T-helper 1 cell (primary cell): Measurements from ENCODE around the gene SEPTIN10.
"Not testable (repeated sequence)": the region's sequence is repeated elsewhere in the genome, so short reads cannot be mapped to it uniquely, and the experiment has no call there.

Experiments
- DNase-seq, 5 donors: peaks; one replicate each; pipeline ENCODE4 v3.0.0-alpha.2; 2012 to 2020

SEPTIN10 gene

DNA sequence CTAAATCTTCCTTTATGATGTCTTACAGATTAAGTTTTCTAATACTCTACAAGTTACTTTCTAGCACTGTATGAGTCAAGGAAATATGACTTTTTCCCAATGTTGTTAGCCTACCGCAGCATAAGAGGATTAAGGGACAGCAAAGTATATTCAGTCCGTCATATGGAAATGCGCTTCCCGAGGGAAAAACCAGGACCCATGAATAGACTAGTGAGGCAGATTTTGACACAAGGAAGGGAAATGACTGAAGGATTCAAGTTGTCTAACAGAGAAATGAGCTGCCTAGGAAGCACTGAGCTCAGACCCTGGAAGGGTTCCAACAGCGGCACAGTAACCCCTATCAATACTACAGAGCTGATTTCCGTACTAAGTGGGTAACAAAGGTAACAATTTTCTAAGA, 12.0 kb downstream of the SEPTIN10 start:
- no peak for DNase-seq

DNA sequence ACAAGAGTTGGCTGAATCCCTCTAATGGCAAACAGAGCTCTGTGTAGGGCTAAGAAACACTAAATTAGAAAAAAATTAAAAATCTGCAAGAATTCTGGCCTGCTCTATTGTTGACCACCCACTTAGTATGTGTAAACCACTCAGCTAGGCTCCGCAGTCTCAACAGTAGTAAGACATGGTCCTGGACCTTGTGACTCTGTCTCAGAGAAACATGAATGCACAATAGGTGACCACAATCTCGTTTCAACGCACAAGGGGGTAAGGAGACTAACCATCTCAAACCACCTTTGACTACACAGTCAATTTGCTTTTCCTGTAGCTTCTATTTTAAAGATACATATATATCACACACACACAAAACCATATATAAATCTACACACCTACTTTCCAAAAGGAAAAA, 16.5 kb downstream of the SEPTIN10 start:
- DNase-seq: no peak

DNA sequence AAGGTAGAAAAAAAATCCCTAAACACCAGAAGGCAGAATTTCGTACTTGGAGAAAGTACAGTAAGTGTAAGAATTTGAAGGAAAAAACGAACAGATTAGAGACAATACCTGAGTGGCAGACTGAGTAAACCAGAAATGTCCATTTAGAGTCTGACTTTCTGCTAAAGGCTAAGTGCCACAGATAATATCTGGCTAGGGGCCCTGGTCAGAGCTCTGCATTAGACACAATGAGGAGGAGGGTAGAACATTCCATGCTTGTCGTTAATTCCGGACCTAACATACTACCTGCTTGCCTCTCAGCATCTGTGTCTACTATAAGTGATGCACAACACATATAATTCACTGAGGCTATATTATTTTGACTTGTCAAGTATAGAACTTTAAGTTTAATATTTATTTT, 18.1 kb downstream of the SEPTIN10 start:
- no peak for DNase-seq

DNA sequence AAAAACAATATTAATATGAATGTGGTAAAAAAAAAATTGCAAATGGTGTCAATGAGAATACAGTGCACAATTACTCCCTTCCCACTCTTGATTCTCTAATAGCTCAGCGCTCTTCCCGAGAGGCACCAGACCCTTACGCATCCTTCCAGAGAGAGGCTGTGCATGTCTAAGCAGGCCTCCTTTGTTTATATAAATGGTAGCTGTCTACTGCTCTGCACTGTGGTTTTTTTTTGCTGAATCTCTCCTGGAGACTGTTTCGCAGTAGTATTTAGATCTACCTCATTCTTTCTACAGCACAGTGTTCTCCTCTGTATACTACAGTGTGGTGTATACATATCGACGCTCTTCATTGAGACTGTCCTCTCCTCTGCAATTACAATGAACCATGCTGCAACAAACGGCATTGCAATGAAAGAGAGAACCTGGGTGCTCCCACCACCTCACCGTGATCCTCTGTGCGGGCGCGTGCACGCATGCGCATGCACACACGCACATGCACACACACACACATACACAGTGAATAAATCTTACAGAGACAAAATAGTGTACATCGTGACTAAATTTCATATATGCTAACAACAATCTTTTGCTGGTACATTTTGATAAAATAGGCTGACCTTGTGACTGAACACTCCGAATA, 19.4 kb downstream of the SEPTIN10 start:
- no peak for DNase-seq

DNA sequence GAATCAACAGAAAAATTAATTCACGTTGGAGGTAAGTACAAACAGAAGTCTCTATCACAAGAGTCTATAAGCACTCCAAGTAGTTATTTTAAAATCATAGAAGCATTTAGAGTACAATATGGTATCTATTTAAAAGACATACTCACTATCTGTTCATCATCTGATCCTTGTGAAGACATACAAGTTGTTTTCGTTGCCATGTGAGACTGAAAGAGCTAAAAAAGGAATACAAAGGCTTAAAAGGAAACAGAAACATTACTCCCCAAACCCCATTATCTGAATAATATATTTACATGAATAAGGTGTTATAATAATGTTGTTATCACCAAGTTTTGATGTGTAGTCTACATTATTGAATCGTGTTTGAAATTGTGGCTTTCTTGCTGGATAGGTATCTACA, 20.9 kb downstream of the SEPTIN10 start:
- DNase-seq: no peak

DNA sequence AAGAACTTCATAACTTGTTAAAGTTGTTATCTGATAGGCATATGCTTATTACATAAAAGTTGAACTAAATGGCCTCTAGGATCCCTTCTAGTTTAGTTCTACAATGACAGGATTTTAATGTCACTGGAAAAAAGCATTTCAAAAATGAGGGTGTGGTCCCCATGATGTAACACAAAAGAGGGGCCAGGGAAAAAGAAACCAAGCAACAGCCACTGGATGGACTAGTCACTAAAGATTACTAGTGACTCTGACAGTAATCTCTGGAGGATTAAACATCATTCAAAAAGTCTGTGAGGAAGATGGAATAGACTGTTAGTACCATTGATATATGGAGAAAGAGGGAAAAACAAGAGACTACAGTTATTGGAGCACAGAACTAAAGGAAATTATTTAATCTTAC, 22.6 kb downstream of the SEPTIN10 start:
- no peak for DNase-seq

DNA sequence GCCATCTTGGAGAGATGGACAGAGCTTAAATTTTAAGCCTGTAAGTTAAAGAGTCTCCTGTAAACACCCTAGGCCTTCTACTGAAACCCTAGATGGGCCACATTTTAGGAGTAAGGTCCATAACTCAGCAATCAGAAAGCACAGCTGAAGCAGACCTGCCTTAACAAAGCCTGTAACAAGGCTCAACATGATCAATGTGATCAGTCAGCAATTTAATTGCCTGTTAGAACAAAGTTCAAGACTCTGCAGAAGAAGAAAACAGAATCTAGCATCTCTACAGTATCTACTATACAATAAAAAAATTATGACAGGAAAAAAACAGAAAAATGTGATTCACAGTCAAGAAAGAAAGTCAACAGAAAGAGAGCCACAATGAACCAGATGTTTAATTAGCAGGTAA, 27.1 kb downstream of the SEPTIN10 start:
- no peak for DNase-seq

DNA sequence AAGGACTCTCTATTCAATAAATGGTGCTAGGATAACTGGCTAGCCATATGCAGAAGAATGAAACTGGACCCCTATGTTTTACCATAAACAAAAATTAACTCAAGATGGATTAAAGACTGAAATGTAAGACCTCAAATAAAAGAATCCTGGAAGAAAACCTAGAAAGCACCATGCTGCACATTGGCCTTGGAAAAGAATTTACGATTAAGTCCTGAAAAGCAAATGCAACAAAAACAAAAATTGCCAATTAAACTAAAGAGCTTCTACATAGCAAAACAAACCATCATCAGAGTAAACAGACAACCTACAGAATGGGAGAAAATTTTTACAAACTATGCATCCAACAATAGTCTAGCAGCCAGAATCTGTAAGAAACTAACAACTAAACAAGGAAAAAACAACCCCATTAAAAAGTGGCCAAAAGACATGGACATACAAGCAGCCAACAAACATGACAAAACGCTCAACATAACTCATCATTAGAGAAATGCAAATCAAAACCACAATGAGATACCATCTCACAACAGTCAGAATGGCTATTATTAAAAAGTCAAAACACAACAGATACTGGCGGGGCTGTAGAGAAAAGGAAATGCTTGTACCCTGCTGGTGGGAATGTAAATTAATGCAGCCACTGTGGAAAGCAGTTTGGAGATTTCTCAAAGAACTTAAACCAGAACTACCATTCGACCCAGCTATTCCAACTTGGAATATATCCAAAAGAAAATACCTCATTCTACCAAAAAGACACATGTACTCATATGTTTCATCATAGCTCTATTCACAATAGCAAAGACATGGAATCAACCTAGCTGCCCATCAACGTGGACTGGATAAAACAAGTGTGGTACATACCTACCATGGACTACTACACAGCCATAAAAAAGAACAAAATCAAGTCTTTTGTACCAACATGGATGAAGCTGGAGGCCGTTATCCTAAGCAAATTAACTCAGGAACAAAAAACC, 30.6 kb downstream of the SEPTIN10 start:
- DNase-seq: no peak

DNA sequence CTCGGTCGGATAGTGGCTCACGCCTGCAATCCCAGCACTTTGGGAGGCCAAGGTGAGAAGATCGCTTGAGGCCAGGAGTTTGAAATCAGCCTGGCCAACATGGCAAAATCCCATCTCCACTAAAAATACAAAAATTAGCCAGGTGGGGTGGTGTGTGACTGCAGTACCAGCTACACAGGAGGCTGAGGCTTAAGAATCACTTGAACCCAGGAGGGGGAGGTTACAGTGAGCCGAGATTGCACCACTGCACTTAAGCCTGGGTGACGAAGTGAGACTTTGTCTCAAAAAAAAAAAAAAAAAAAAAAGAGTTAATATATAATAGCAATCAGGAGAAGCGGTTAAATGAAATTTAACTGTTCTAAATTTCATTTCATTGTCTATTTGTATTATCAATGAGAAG, 36.1 kb downstream of the SEPTIN10 start:
- DNase-seq: not testable (repeated sequence)

DNA sequence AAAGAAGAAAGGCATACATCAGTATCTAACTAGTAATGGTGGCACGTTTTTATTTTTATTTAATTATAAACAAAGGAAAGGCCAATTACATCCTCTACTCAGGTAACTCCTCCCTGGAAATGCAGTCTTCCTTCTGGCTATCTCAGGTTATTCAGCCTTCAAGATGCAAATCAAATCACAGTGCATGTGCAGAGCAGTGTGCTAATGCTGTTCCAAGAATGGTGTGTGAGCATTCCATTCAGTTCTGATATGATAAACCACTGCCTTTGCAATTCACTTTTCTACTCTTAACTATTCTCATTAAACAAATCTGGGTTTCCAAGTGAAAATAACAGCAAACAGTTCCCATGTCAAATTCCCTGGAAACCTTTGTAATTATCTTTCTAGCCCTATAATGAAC, 38.4 kb downstream of the SEPTIN10 start:
- no peak for DNase-seq

DNA sequence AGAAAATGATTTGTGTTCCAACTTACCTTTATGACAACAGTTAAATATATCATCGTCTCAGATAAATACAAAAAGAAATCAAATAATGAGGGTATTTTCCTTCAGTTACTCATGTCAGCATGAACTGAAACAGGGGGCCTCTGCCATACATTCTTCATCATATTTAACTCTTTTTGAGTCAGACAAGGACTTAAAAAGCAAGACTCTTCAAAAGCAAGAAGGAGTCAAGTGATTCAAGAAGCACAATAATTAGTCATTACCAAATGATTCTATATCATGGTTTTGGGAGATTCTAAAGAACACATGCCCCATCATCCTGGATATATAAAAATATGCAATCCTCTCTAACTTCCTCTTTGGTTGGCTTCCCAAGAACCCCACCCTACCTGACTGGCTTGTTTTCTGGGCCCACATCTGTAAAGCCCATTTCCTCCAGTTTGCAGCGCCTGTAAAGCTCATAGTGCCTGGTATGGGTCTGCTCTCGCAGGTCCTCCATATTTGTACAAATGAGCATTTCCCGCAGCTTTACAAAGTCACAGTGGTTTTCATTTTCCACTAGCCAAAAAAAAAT, 49.7 kb downstream of the SEPTIN10 start:
- DNase-seq: no peak

DNA sequence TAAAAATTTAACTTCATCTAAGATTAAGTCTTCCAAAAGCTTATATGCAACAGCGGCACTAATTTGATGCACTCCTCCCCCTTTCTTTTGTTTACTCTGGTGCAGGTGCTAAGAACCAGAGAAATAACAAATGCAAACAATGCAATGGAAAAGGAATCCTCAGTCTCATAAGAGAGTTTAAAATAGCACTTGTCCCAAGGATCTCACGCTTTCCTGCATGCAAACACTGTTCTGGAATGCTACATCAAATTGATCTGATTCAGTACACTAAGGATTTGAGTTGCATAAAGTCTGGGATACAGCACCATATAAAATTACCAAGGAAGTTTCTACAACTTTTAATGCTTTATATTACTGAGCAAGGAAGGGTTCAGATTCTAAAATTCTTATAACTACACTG, 50.5 kb downstream of the SEPTIN10 start:
- no peak for DNase-seq

DNA sequence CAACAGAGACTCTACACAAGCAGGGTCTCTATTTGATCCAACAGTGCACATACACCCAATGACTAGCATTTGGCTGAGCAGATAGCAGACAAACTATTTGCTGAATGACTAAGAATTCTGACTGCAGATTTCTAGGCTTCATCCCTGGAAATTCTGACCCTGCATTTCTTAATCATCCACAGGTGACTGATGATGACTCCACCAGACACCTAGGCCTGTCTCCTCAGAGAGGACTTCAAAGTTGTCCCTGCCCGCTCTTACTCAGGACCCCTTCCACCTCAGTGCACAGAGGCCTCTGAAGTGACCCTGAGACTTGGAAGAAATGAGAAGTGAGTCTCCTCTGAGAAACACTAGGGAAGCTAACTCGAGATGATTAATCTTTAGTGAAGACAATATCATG, 51.3 kb downstream of the SEPTIN10 start:
- no peak for DNase-seq

DNA sequence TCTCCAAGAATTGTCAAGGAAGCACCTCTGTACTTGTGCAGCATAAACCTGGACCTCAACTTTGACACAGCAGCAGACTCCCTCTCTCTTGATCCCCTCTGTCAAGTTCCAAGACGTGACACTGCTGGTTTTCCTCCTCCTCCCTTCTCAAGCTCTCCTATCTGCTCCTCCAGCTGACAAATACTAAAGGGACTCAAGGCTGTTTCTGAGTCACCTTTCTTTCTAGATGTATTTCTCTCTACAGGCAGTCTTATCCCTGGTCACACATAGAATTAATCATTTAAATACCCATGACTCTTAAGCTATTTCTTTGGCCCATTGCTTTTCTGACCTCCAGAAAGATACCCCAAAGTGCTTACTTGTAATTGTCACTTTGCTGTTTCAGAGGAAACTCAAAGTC, 53.5 kb downstream of the SEPTIN10 start:
- DNase-seq: no peak

DNA sequence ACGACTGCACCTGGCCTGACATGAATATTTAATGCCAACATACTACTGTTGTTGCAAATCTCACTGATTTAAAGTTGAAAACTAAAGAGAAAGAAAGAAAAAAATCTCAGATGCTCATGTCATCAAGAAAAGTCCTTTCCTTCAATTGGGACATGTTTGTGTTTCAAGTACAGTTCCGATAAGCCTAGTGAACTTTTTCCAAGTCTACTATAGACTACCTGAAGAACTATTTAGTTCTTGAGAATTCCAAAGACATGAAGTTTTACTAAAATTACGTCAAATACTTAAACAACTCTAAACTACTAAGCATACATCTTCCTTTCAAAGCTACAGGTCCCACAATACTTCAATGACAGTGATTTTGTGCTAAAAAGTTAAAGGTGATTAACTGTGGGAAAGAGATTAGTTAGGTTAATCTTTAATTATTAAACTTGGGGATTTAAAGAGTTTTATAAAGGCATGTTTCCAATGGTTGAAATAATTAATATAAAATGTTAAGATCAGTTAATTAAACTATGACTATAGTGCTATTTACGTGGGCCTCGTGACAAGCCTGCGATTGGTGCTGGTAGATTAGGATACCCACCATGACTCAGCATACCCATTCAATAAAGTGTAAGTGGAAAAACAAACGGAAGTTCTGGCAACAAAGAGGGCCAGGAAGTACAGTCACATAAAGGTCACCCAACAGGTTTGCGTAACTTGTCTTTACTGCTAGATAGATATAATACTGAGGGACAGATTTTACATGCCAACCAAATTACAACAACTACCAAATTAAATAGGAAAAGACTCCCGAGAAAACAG, 55.5 kb downstream of the SEPTIN10 start:
- DNase-seq: peak in 1 of 5 donors; percentile 4

DNA sequence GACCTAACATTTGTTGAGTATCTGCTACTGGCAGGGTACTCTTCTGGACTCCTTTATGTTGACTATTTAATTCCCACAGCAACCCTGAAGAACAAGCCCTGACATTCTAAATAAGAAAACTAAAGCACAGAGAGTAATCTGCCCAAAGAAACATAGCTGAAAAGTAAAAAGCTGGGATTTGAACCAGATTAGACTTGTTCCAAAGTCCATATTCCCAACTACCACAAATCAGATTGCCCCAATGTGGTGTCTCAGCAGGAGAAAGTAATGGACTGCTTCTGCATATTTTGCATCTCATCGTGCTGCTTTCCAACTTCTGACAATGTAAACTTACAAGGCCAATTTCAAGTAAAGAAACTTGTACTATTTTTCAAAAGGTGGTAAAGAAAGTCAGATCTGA, 56.5 kb downstream of the SEPTIN10 start:
- DNase-seq: no peak

DNA sequence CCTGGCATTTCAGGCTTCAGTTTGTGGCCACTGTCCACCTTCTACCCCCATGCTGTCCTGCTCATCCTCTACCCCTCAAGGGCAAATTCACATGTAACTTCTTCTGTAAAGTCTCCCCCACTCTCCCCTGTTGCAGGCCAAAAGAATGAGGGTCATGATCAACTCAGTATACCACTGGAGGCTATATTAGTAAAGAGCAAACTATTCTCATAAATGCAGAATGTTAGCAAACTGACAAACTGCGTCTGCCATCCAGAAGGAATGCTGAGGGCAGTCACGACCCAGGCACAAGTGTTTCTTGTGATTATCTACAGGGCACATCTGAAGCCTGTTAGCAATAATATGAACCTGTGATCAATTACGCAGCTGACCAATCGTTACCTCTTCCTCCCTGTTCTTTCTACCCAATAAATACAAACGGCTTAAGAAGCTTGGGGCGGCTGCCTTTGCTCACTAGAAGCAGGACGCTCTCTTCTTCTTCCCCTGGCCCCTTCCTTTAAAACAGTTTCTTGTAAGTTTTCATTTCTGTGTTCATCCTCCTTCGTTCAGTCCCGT, 58.3 kb downstream of the SEPTIN10 start:
- no peak for DNase-seq

DNA sequence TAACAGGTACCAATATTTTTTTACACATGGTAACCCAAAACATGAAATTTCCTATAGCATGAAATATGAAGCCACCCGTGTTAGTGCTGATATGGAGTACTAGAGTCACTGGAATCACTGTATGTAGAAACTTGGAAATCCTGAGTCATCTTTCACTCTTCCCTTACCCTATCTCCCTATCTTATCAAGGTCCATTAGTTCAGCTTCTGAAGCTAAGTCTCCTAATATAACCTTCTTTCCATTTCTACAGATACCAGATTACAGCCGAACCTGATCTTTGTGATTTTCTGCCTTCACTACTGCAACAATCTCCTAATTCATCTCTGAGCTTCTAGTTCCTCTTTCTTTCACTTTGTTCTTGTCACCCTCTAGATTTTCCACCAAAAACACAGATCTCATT, 59.0 kb downstream of the SEPTIN10 start:
- DNase-seq: no peak

DNA sequence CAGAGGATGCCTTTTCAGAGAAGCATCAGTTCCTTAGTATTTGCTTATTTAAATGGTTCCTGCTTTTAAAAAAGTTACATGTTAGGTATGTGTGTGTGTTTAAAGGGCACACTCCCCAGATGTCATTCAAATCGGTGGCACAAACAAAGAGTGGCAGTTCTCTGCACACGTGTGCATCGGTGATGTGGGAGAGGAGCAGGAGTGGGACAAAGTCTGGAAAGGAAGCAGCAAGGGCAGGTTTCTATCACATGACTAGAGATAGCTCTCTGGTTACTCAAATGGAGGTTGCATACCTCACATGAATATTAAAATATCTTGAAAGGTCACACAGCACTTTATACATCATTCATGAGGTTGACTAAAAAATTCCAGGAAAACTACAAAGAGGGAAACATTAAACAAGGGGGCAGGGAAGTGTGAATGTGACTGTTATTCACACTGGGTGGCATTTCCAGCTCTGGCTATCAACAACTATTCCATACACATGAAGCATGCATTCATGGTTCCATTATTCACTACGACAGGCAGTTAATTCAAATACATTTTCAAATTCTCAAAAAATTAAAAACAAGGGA, 64.7 kb downstream of the SEPTIN10 start:
- no peak for DNase-seq

DNA sequence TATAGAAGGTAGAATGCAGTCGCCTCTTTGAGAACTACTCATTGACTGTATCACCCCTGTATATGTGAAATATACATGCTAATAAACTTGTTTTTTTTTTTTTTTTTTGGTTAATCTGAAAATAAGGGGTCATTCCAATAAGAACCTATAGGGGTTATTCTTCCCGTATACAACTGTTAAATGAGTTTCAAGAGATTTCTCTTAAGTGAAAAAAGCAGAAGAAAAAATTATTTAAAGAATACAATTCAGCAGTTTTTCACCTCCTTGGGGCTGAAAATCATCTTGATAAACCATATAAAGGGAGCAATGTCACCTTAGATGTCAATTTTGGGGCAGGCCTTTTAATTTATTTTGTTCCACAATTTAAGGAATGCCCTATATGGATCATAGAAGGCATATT, 66.5 kb downstream of the SEPTIN10 start:
- DNase-seq: no peak

DNA sequence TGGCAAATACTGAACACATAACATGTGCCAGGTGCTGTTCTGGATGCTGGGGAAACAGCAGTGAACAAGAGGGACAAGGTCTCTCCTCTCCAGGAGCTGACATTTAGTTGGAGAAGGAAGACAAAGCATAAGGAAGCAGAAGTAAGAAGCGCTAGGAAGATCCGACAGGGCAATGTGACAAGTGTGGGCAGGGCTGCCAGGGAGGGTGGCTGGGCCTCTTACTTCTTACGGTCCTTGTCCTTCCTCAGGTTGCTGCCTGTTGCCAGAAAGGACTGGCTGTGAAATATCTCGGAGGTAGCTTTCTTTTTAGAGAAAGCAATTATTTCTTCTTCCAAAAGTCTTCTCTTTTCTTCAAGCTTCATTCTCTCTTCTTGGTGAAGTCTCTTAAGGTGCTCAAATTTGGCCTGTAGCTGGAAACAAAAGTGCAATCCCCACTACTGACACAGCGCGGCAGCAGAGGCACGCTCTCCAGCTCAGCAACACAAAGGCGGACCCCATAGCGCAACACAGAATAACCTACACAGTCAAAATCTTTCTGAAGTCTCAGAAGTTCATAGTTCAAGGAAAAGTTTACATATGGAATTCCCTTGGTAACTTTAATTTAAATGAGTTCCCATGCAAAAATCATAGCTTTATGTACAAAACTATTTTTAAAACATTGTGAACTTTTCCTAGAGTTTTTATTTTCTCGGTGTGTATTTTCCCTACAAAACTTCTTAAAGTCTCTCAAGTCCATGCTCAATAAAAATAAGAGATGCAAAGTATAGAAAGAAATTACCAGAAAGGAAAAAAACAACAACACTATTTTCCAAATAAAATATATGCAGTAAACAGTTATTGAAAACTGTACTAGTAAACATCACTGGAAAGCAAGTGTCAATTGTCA, 67.7 kb downstream of the SEPTIN10 start:
- DNase-seq: peak in 3 of 5 donors; percentile 23 to 42 (median 26)
